T-helper 2 cell treated with Interferon-gamma antibody and Interleukin-4, amounts not matched to agents 100 ng/mL and 5 ng/mL, for 36 hours (primary cell): ENCODE results near the gene VSTM2L. TPM values are rescaled to one million over a fixed set of nuclear protein-coding genes. Genes with fewer than 3 reads are reported as not detected.

ENCODE experiments used
- intact Hi-C: fragments of 100-400 bp; cut with micrococcal nuclease; formaldehyde crosslinking; loops from one replicate; pipeline ENCODE4 v1.15.1; 2023
- total RNA-seq: library from RNA; stranded (reverse); gene quantifications from 2 replicates; pipeline ENCODE4 v1.2.3, GENCODE V29; 2022

VSTM2L gene
- total RNA-seq, 1 donor from 2014 or later = not detected

DNA sequence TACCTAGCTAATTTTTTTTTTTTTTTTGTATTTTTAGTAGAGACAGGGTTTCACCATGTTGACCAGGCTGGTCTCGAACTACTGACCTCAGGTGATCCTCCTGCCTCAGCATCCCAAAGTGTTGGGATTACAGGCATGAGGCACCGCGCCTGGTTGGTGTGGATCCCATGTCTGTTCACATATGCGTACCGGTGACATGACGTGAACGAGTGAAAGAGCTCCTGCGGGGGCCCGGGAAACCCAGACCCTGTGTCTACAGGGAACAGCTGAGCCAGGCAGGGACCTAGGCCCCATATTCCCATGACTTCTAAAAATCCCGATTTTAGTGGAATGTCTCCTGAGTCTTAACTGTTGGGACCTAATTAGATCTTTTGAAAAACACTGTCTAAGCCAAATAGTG lies 33.1 kb downstream of the VSTM2L start:
- intact Hi-C loops = no loop called here

DNA sequence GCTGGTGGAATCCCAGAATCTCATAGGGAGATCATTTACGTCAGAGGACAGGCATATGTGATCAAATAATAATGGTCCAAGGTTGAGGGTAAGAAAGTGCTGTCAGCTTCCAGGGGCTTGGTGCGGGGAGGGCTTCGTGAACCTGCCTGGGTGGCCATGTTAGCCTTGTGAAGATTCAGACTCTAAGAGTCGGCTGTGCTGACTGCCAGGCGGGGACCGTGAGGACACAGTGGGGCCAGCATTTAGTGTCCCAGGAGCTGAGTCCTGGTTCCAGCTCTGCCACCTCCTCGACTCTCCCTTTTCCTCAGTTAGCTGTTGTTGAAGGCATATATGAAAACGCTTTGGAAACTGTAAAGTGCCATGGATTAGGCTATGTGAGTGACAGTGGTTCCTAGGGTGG lies 33.5 kb downstream of the VSTM2L start:
- intact Hi-C loops = no loop called here

DNA sequence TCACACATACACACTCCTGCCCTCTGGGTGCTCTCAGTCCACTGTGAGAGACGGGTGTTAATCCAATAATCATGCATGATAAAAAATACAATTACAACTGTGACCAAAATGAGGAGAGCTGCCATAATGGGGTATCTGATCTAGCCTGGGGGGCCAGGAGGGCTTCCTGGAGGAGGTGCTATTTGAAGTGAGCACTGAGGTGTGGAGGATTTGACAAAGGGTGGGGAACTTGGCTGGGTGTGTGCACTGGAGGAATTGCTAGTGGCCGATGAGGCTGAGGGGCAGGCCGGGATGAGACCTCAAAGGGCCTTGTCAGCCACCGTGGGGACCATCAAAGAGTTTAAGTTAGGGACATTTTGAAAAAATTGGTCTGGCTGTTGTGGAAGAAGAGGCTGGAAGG lies 34.8 kb downstream of the VSTM2L start:
- intact Hi-C loops = no loop called here

DNA sequence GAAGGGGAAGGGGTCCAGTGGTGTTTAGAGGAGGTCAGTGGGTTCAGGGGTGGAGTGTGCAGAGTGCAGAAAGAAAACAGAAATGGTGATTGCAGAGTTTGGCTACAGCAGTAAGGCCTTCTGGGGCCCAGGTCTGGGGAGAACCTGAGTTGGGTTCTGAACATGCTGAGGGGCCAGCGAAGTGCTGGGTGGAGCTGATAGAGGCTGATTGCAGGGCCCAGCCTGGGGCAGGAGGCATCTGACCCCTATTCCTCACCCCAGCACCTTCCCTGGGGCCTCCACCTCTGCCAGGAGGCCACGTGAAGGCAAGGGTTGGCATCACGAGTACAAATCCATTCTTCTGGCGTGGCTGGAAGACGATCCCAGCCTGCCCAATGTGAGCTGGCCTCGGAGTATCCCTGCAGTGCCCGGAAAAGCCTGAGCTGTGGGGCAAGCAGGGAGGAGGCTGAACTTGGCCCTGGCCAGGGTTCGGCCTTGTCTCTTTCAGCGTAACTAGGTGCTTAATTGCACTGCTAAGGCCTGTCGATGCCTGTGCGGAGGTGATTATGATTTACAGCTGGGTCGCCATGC lies 35.3 kb downstream of the VSTM2L start:
- intact Hi-C loops = no loop called here

DNA sequence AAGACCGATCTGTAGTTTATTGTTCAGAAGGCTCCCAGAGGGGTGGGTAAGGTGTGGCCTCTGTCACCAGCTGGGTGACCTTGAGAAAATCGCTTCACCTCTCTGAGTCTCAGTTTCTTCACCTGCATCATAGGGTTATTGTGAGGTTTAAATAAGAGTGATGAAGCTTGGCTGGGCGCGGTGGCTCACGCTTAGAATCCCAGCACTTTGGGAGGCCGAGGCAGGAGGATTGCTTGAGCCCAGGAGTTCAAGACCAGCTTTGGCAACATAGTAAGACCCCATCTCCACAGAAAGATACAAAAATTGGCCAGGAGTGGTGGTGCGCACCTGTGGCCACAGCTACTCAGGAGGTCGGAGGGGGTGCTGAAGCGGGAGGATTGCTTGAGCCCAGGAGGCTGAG lies 36.0 kb downstream of the VSTM2L start:
- intact Hi-C loops = no loop called here

DNA sequence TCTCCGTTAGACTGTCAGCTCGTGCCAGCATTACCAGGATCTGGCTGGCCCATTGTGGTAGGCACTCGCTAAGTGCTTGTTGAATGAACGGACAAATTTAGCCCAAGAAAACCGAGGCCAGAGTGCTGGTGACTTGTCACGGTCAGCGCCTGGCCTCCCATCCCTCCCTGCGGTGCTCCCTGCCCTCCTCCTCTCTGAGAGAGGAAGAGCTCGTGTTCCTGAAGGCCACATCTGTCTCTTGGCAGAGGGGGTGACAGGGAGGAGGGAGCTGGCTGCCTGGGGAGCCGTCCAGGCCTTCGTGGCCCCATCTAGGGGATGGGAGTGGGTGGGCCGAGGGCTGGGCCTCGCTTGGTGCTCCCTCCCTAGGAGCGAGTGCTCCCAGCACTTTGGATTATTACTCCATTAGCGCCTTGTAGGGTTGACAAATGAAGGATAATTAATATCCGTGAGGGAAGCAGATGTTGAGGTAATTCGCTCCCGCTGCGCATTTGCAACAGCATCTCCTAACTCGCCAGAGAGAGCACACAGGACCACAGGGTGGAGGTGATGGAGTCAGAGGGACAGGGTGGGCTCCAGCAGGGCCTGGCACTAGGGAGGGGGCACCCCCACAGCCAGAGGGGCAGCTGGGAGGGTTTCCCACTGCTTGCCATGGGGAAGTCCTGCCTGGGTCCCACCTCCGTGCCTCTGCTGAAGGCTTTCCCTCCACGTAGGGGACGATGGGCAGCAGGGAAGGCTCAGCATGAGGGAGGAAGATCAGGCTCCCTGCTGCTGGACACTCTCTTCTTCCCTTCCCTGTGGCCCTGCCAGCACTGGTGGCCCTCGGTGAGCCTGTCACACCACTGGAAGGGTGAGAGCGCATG lies 37.0 kb downstream of the VSTM2L start:
- intact Hi-C loops = no loop called here

DNA sequence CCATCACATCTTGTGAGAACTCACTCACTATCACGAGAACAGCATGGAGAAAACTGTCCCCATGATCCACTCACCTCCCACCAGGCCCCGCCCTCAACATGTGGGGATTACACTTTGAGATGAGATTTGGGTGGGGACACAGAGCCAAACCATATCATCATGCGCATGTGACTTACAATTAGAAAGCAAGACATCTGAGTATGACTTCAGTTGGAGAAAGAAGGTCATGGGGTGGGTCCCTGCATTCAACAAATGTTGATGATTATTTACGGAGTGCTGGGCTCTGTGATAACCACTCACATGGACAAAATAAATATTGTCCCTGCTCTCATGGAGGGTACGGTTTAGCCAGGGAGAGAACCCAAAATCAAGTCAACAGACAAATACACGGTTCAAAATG lies 37.9 kb downstream of the VSTM2L start:
- intact Hi-C loops = no loop called here

DNA sequence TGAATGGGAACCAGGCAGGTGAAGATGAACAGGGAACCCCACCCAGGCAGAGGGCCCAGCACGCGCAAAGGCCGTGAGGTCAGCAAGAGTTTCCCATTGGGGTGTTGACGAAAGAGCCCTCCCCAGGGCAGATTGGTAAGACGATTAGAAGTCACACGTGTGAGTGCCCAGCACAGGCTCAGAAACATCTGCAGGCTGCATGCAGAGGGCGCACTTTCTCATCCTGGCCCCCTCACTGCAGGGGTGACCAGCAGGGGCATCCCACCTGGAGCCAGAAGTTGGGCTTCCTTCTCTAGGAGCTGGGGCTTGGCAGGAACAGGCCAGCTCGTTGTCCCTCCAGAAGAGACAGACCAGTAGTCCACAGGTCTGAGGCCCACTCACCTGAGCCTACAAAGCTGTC lies 38.4 kb downstream of the VSTM2L start:
- intact Hi-C loops = no loop called here

DNA sequence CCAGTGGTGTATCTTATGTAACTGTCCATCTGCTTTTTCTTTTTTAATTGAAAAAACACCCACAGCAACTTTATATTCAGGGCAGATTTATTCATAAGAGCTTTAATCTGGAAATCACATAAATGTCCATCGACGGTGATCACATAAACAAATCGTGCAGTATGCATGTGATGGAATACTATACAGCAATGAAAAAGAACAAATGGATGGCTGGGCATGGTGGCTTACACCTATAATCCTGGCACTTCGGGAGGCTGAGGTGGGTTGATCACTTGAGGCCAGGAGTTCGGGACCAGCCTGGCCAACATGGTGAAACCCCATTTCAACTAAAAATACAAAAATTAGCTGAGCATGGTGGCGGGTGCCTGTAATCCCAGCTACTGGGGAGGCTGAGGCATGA lies 39.1 kb downstream of the VSTM2L start:
- intact Hi-C loops = no loop called here

DNA sequence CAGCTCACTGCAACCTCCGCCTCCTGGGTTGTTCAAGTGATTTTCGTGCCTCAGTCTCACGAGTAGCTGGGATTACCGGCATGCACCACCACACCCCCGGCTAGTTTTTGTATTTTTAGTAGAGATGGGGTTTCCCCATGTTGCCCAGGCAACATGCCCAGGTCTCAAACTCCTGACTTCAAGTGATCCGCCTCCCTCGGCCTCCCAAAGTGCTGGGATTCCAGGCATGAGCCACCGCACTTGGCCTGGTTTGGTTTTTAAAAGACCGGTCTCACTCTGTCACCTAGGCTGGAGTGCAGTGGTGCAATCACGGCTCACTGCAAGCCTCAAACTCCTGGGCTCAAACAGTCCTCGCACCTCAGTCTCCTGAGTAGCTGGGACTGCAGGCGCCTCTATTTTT lies 40.1 kb downstream of the VSTM2L start:
- intact Hi-C loops = no loop called here

DNA sequence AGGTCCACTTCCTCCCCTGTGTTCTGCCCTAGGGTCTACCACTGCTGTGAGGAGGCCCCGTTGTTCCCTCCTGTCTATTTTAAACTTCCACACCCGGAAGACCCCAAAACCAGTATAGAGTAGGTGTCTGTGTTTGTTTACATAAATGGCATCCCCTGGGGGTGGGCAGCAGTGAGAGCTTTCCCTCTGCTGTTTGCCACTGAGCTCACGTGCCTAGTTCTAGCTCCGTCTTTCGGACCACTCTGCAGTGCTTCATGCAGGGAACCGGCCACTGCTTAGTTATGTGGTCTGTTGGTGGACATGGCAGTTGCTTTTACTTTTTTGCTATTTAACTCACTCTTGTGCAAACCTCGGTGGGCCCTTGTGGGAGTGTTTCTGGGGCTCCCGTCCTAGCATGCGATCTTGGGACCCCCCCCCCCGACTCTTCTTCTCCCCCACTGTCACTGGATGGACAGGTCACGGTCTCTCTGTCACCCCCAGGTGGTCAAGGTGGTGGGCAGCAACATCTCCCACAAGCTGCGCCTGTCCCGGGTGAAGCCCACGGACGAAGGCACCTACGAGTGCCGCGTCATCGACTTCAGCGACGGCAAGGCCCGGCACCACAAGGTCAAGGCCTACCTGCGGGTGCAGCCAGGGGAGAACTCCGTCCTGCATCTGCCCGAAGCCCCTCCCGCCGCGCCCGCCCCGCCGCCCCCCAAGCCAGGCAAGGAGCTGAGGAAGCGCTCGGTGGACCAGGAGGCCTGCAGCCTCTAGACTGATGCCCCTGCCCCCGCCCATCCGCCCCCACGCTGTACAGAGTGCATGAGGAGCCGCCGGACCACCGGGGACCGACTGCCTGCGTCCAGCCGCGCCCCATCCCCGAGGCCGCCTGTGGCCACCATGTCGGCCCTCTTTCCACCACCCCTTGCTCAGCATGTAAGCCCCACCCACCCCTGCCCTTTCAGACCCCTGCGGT lies 40.9 kb downstream of the VSTM2L start:
- intact Hi-C loops = no loop called here

DNA sequence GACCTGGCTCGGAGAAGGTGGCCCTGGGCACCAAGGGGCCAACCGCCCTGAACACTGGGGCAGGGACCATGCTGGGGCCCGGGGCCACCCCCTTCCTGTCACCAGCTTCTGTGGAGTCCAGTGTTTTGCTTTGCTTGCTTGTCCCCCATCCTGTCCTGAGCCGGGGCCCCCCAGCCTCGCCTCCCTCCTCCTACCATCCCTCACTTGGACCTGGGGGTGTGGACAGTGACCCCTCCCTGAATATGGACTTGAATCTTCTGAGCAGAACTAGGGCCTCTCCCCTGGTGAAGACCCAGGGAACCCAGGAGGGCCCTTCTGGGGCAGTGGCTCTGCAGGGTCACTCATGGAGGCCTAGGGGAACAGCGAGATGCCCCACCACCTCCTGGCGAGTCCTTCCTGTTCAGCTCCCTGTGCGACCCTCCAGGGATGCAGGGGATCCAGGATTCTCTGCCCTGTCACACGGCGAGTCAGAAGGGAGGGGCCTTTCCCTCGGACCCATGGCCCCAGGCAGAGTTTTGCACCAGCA lies 41.6 kb downstream of the VSTM2L start:
- intact Hi-C loops = no loop called here

DNA sequence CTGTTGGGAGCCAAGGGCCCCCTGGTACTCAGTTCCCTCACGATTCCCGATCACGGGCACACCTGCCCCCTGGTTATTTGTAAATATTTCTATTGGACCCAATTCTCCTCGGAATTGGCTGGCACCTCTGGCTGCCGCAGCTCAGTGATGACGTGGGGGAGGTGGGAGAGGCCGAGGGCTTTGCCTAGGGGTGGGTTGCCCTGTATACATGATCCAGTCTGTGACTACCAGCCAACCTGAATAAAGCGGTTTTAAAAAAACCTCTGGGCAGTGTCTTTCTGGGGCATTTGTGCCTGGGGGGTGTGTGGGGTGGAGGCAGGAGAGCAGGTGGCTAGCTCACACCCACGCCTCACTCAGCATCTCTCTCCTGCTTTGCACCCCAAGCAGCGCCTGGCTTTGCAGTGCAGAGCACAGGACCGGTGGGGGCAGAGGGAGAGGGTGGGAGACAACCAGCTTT lies 42.2 kb downstream of the VSTM2L start:
- intact Hi-C loops = no loop called here

DNA sequence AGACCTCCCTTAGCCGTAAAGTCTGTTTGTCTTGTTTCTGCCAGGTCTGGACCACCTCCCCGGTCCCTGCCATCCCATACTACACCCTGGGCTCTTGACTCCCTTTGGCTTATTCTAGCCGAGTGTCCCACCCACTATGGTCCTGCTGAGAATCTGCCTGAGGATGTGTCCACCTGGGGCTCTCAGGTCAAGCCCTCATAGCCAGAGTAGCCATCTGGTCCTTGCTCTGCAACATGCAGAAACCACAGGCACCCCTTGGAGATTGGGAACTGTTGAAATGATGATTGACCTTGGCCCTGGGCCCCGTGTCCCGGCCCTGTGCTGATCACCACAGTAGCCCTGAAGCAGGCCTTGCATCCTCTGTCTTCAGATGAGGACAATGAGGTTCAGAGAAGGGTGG lies 44.0 kb downstream of the VSTM2L start:
- intact Hi-C loops = no loop called here

DNA sequence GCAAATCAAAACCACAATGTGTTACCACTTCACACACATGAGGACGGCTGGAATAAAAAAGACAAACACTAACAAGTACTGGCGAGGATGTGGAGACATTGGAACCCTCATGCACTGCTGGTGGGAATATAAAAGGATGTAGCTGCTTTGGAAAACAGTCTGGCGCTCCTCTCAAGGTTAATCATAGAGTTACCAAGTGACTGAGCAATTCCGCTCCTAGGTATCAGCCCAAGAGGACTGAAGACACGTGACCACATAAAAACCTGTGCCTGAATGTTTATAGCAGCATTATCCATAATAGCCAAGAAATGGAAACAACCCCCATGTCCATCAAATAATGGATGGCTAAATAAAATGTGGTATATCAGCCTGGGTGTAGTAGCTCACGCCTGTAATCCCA lies 45.0 kb downstream of the VSTM2L start:
- intact Hi-C loops = no loop called here

DNA sequence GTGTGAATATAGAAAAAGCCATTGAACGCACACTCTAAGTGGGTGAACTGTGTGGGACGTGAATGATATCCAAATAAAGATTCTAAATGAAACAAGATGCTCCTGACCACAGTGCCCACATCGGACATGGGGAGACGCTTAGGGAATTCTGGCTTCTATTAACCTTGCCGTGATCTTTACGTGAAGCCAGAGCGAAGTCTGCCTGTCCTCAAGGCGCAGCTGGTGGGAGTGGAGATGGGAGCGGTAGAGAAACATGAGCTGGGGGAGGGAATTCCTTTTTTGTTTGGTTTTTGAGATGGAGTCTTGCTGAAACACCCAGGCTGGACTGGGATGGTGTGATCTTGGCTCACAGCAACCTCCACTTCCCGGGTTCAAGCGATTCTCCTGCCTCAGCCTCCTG lies 46.0 kb downstream of the VSTM2L start:
- intact Hi-C loops = no loop called here

DNA sequence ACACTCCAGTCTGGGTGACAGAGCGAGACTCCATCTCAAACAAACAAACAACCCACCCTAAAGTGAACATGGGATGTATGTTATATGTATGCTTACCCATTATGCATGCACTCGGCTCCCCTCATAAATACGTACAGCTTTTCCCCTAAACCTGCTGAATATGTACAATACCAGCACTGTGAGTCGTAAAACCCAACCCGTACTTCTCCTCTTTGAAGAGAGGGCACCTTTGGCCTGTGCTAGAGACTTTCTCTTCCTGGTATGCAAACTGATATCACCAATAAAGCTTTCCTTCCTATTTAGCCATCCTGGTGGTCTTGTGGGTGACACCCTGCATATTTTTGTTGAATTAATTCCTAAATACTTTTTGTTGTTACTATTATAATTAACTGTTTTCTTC lies 51.3 kb downstream of the VSTM2L start:
- intact Hi-C loops = no loop called here

DNA sequence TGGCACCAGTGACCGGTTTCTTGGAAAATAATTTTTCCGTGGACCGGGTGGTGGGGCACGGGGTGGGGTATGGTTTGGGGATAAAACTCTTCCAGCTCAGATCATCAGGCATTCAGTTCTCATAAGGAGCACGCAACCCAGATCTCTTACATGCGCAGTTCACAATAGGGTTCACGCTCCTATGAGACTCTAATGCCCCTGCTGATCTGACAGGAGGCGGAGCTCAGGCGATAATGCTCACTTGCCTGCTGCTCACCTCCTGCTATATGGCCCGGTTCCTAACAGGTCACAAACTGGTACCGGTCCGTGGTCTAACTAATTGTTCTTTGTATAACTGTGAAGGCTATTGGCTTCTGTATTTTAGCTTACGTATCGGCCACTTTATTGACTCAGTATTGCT lies 51.7 kb downstream of the VSTM2L start:
- intact Hi-C loops = no loop called here

DNA sequence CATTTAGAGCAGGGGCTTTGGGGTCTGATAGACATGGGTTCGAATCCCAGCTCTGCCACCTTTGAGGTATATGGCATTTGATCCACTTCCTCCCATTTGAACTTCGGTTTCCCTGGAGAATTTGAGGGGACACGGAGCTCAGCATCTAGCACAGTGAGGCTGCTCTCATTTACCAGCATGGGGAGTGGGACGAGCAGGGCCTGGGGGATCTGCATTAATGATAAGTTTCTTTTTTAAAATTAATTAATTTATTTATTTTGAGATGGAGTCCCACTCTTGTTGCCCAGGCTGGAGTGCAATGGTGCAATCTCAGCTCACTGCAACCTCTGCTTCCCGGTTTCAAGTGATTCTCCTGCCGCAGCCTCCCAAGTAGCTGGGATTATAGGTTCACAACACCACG lies 52.6 kb downstream of the VSTM2L start:
- intact Hi-C loops = no loop called here

DNA sequence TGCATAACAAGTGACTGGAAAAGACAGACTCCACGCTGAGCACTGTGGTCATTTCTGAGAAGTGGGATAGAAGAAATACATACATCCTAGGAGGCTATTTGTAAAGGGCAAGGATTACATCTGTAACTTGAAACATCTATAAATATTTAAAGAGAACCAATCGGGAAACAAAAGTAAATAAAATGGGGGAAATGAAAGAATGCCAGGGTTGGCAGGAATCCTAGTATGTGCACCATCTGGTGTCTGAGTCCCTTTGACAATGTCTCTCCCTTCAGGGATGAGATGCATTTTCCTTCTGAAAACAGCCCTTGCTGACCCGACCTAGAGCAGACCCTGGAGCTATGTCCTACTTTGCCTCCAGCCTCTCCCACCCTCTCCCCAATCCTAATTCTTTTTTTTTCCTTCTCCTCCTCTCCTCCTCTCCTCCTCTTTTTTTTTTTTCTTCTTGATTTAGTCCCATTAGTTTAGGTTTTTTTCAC lies 53.2 kb downstream of the VSTM2L start:
- intact Hi-C loops = no loop called here

DNA sequence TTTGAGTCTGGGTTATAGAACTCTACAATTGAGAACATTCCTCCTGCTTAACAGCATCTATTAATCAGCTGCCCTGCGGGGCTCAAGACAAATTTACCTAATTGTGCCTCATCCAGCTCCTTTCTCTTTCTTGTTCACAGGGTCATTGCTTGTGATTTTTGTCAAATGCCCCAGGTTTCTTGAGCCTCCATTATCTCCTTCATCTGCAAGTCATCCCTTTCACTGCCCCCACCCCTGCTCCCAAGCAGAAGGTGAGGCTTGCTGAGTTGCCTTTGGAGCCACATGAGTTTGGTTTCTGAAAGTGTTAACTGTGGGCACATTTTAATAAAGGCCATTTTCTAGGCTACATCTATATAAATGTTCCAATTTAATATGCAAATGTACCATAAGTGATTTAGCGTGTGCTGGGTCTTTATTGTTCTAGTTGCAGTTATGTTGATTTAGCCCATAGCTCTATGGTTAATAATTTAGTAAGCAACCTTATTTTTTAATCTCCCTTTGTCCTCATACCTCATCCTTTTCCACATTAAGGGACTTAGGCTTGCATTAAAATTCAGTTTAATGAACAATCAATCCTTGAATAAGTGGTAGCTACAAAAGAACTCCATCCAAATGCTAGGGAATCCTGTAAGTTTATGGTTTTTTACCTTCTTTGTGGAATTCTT lies 56.1 kb downstream of the VSTM2L start:
- intact Hi-C loops = no loop called here
